Uterus (tissue), 2 donors: ENCODE data around the gene ATP5ME.

Source experiments
- POLR2A ChIP-seq, 2 donors: fragments of 450-650 bp; IDR thresholded peaks; one replicate each; pipeline ENCODE4 v1.6.1; 2016; ENCODE audit warnings: antibody characterized with exemption in 2 of 2, mild to moderate bottlenecking in 1 of 2, moderate library complexity in 1 of 2
- TF ChIP-seq, protein P1 (sequence below), 4 experiments: fragments of 200-600 bp in 2 of 4; fragments of 450-650 bp in 2 of 4; sonication (generic) in 2 of 4; IDR thresholded peaks; one replicate each; pipeline ENCODE4 v1.5.1; 2016 to 2019; ENCODE audit warnings: antibody characterized with exemption in 4 of 4, mild to moderate bottlenecking in 2 of 4, moderate library complexity in 1 of 4

GRCh38 chr4:665751-666435 is 8.2 kb downstream of the ATP5ME start:
- TF ChIP-seq, protein P1, sequence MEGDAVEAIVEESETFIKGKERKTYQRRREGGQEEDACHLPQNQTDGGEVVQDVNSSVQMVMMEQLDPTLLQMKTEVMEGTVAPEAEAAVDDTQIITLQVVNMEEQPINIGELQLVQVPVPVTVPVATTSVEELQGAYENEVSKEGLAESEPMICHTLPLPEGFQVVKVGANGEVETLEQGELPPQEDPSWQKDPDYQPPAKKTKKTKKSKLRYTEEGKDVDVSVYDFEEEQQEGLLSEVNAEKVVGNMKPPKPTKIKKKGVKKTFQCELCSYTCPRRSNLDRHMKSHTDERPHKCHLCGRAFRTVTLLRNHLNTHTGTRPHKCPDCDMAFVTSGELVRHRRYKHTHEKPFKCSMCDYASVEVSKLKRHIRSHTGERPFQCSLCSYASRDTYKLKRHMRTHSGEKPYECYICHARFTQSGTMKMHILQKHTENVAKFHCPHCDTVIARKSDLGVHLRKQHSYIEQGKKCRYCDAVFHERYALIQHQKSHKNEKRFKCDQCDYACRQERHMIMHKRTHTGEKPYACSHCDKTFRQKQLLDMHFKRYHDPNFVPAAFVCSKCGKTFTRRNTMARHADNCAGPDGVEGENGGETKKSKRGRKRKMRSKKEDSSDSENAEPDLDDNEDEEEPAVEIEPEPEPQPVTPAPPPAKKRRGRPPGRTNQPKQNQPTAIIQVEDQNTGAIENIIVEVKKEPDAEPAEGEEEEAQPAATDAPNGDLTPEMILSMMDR (IDR thresholded peaks at IDR 0.05) = no peak
- TF ChIP-seq POLR2A (IDR thresholded peaks at IDR 0.05) = no peak
